Astrocyte (in vitro differentiated cells and primary cell): Measurements from ENCODE around the gene TDRD1. TPM values are rescaled to one million over a fixed set of nuclear protein-coding genes. Genes with fewer than 3 reads are reported as not detected.

Experiments used
- DNase-seq: peaks from one replicate; pipeline ENCODE4 v3.0.0-alpha.2; 2010; ENCODE audit warnings: low read depth
- FAIRE-seq: peaks from 2 replicates; lab custom pipeline; 2011; peaks lifted over from hg19 to GRCh38; lab: Jason Lieb, UNC
- H2AFZ ChIP-seq: 2 replicates; pipeline ENCODE4 v1.6.0; 2012; ENCODE audit warnings: low read depth, low read length, inconsistent platforms
- H3K27ac ChIP-seq: 2 replicates; pipeline ENCODE4 v1.5.1; 2011; ENCODE audit warnings: low read depth, low read length, inconsistent platforms
- H3K27me3 ChIP-seq: 2 replicates; pipeline ENCODE4 v1.6.0; 2011; ENCODE audit warnings: low read length, inconsistent platforms; ENCODE audit not compliant: insufficient read depth
- H3K36me3 ChIP-seq: 2 replicates; pipeline ENCODE4 v1.5.1; 2011; ENCODE audit warnings: low read length, inconsistent platforms; ENCODE audit not compliant: insufficient read depth
- H3K4me1 ChIP-seq: 2 replicates; pipeline ENCODE4 v1.5.1; 2011; ENCODE audit warnings: low read length, inconsistent platforms; ENCODE audit not compliant: insufficient read depth
- H3K4me2 ChIP-seq: 2 replicates; pipeline ENCODE4 v1.6.0; 2012; ENCODE audit warnings: low read length, inconsistent platforms
- H3K4me3 ChIP-seq: 2 replicates; pipeline ENCODE4 v1.5.1; 2011; ENCODE audit warnings: low read depth, mild to moderate bottlenecking, low read length, inconsistent platforms; ENCODE audit not compliant: insufficient read depth
- H3K79me2 ChIP-seq: 2 replicates; pipeline ENCODE4 v1.6.0; 2012; ENCODE audit warnings: mild to moderate bottlenecking, low read length, inconsistent platforms; ENCODE audit not compliant: insufficient read depth
- H3K9ac ChIP-seq: 2 replicates; pipeline ENCODE4 v1.6.0; 2012; ENCODE audit warnings: mild to moderate bottlenecking, low read length, inconsistent platforms
- H3K9me3 ChIP-seq: 2 replicates; pipeline ENCODE4 v1.5.1; 2012; ENCODE audit warnings: low read depth, mild to moderate bottlenecking, low read length, inconsistent platforms; ENCODE audit not compliant: insufficient read depth
- H4K20me1 ChIP-seq: 2 replicates; pipeline ENCODE4 v1.6.0; 2012; ENCODE audit warnings: low read length, inconsistent platforms; ENCODE audit not compliant: insufficient read depth
- H3K27ac Mint-ChIP-seq: one replicate; pipeline ENCODE4 v1.8.0; 2021; ENCODE audit warnings: mild to moderate bottlenecking, mixed read lengths; ENCODE audit not compliant: unreplicated experiment
- H3K27me3 Mint-ChIP-seq: one replicate; pipeline ENCODE4 v1.8.0; 2021; ENCODE audit warnings: low read depth, mixed read lengths; ENCODE audit not compliant: unreplicated experiment
- H3K36me3 Mint-ChIP-seq: one replicate; pipeline ENCODE4 v1.8.0; 2021; ENCODE audit warnings: low read depth, mixed read lengths; ENCODE audit not compliant: unreplicated experiment
- H3K4me1 Mint-ChIP-seq: one replicate; pipeline ENCODE4 v1.8.0; 2021; ENCODE audit warnings: low read depth, mixed read lengths; ENCODE audit not compliant: unreplicated experiment
- H3K4me3 Mint-ChIP-seq: one replicate; pipeline ENCODE4 v1.8.0; 2021; ENCODE audit warnings: mild to moderate bottlenecking, moderate library complexity, mixed read lengths; ENCODE audit not compliant: unreplicated experiment
- H3K9me3 Mint-ChIP-seq: one replicate; pipeline ENCODE4 v1.8.0; 2021; ENCODE audit warnings: mild to moderate bottlenecking, mixed read lengths; ENCODE audit not compliant: unreplicated experiment
- CTCF ChIP-seq: IDR thresholded peaks from 2 replicates; pipeline ENCODE4 v1.5.1; 2011; ENCODE audit warnings: low read depth, mild to moderate bottlenecking, inconsistent platforms, low read length, moderate library complexity; ENCODE audit not compliant: insufficient read depth
- EZH2 ChIP-seq: IDR thresholded peaks from 2 replicates; pipeline ENCODE4 v1.6.1; 2012; ENCODE audit warnings: mild to moderate bottlenecking, low read length, inconsistent platforms; ENCODE audit not compliant: insufficient read depth
- total RNA-seq: library from RNA; stranded (reverse); gene quantifications from 2 replicates; pipeline ENCODE4 v1.2.1, GENCODE V29; 2021

TDRD1 gene
- total RNA-seq, 1 donor from 2014 or later: not detected

GRCh38 chr10:114271075-114271778 is 92.1 kb downstream of the TDRD1 start:
- Mint-ChIP-seq H3K4me3 (no peak overlapping the region), H3K9me3 (peaks cover 3% of the 10 kb centered on the region), H3K27ac (peak overlapping the region; percentile 94), H3K36me3 (no peaks in the 10 kb centered on the region), H3K4me1 (peaks cover 23% of the 10 kb centered on the region), H3K27me3 (no peaks in the 10 kb centered on the region)
- Histone ChIP-seq H3K9ac (no peak overlapping the region), H4K20me1 (peaks cover 4% of the 10 kb centered on the region), H3K4me2 (peak overlapping the region; percentile 76), H2AFZ (no peak overlapping the region), H3K4me3 (no peak overlapping the region), H3K9me3 (no peaks in the 10 kb centered on the region), H3K79me2 (no peaks in the 10 kb centered on the region), H3K4me1 (peaks cover 23% of the 10 kb centered on the region), H3K36me3 (no peaks in the 10 kb centered on the region), H3K27ac (peak overlapping the region; percentile 63), H3K27me3 (peaks cover 7% of the 10 kb centered on the region)
- DNase-seq (no peak), FAIRE-seq (no peak)
- TF ChIP-seq CTCF: no peak

DNA sequence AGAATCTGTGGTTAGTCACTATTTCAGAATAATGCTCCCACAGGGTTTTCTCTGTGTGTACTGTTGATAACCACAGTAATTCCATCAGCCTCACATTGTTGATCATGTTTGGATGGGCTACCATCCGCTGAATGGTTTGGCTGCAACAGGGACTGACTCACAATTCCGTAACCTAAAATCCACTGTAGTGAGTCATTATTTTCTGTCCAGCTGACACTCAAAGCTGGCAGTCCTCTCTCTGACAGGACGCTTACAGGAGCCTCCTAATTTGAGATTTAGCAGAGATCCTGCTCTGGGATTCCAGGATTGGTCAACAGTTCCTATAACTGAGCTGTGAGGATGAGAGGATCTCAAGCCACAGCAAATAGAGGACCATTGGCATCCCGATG is 92.6 kb downstream of the TDRD1 start:
- H3K4me3 Mint-ChIP-seq: no peak overlapping the region
- FAIRE-seq: peak; percentile 97

GRCh38 chr10:114272696-114273095 is 93.5 kb downstream of the TDRD1 start:
- Mint-ChIP-seq H3K36me3 (no peaks in the 10 kb centered on the region), H3K4me1 (peaks cover 23% of the 10 kb centered on the region), H3K27ac (no peak overlapping the region), H3K9me3 (peaks cover 3% of the 10 kb centered on the region), H3K27me3 (no peaks in the 10 kb centered on the region), H3K4me3 (no peak overlapping the region)
- H3K4me2 ChIP-seq: no peak overlapping the region
- H3K9ac ChIP-seq: no peak overlapping the region
- peaks cover 18% of the 10 kb centered on the region for H3K4me1 ChIP-seq
- no peaks in the 10 kb centered on the region for H3K79me2 ChIP-seq
- no peak for TF ChIP-seq CTCF
- no peaks in the 10 kb centered on the region for H3K9me3 ChIP-seq
- no peak overlapping the region for H3K4me3 ChIP-seq
- H3K27ac ChIP-seq: no peak overlapping the region
- no peak for DNase-seq
- H3K27me3 ChIP-seq: peaks cover 7% of the 10 kb centered on the region
- H2AFZ ChIP-seq: no peak overlapping the region
- H3K36me3 ChIP-seq: no peaks in the 10 kb centered on the region
- FAIRE-seq: no peak
- peaks cover 4% of the 10 kb centered on the region for H4K20me1 ChIP-seq

More for the DNA sequence above, 92.6 kb downstream of the TDRD1 start:
- Histone ChIP-seq H3K27ac (peak overlapping the region; percentile 63), H4K20me1 (peaks cover 4% of the 10 kb centered on the region), H3K9me3 (no peaks in the 10 kb centered on the region), H3K4me1 (peaks cover 18% of the 10 kb centered on the region), H3K4me3 (no peak overlapping the region), H3K27me3 (peaks cover 7% of the 10 kb centered on the region), H2AFZ (no peak overlapping the region), H3K79me2 (no peaks in the 10 kb centered on the region), H3K36me3 (no peaks in the 10 kb centered on the region), H3K4me2 (peak overlapping the region; percentile 76), H3K9ac (no peak overlapping the region)
- Mint-ChIP-seq H3K27me3 (no peaks in the 10 kb centered on the region), H3K4me1 (peaks cover 23% of the 10 kb centered on the region), H3K27ac (peak overlapping the region; percentile 94), H3K36me3 (no peaks in the 10 kb centered on the region), H3K9me3 (peaks cover 3% of the 10 kb centered on the region)
- peak; percentile 98 for DNase-seq
- TF ChIP-seq EZH2: no peak
